GM21360 (cell line): ENCODE data around the gene SMYD4.

Experiments used
- ATAC-seq: cut with Tn5 transposase; IDR thresholded peaks from one replicate; pipeline ENCODE4 v1.9.1; 2021; ENCODE audit warnings: mild to moderate bottlenecking, moderate library complexity; ENCODE audit not compliant: unreplicated experiment

The SMYD4 gene

GRCh38 chr17:1735418-1735817 is 94.3 kb downstream of the SMYD4 start:
- ATAC-seq: no peak

DNA sequence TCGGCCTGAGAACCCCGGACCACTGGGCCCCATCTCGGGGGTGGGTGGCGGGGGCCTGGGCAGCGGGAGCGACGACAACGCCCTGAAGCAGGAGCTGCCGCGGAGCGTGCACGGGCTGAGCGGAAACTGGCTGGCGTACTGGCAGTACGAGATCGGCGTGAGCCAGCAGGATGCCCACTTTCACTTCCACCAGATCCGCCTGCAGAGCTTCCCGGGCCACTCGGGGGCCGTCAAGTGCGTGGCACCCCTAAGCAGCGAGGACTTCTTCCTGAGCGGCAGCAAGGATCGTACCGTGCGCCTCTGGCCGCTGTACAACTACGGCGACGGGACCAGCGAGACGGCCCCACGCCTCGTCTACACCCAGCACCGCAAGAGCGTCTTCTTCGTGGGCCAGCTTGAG is 95.9 kb downstream of the SMYD4 start:
- no peak for ATAC-seq

- ATAC-seq: no peak
These were observed 96.8 kb downstream of the SMYD4 start for GRCh38 chr17:1732833-1733321.

- no peak for ATAC-seq
These were observed 97.4 kb downstream of the SMYD4 start for GRCh38 chr17:1732241-1732832.

GRCh38 chr17:1731194-1731506 is 98.6 kb downstream of the SMYD4 start:
- no peak for ATAC-seq

GRCh38 chr17:1730326-1731193 is 99.1 kb downstream of the SMYD4 start:
- ATAC-seq: no peak

DNA sequence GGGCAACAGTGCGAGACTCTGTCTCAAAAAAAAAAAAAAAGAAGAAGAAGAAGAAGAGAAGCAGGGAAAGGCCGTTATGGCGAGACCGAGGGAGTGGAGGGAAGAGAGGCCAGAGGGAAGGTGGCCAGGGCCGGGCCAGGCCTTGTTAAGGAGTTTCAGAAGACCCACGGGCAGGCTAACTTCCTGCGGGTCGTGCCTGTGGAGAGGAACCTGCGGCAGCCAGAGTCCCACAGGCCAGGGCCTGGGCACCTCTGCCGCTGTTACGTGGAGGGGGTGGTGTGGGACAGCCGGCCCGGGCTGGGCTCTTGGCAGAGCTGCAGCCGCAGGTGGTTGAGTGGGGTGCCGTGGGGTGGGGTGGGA is 99.8 kb downstream of the SMYD4 start:
- ATAC-seq: no peak
